Stomach (tissue), 9 donors: ENCODE data around the gene UMPS. TPM values are rescaled to one million over a fixed set of nuclear protein-coding genes. Genes with fewer than 3 reads are reported as not detected.

Experiments
- DNase-seq, 2 donors: peaks; one replicate each; pipeline versions ENCODE4 v3.0.0 to v3.0.0-alpha.2; 2013 to 2019
- H3K27ac ChIP-seq, 5 donors: fragments of 200-600 bp in 4 of 5; sonication (generic) in 4 of 5; one replicate each; pipeline ENCODE4 v1.5.1; 2013 to 2019; ENCODE audit warnings: mild to moderate bottlenecking in 1 of 5, moderate library complexity in 1 of 5
- H3K27me3 ChIP-seq, 3 donors: fragments of 200-600 bp; sonication (generic); one replicate each; pipeline ENCODE4 v1.5.1; 2017 to 2019; ENCODE audit warnings: mixed run types in 1 of 3
- H3K36me3 ChIP-seq, 4 donors: fragments of 200-600 bp; sonication (generic); 1 replicate in 3 of 4; 2 replicates in 1 of 4; pipeline ENCODE4 v1.5.1; 2016 to 2019
- H3K4me1 ChIP-seq, 4 donors: fragments of 200-600 bp; sonication (generic); one replicate each; pipeline ENCODE4 v1.5.1; 2016 to 2019
- H3K4me3 ChIP-seq, 4 donors: fragments of 200-600 bp; sonication (generic) in 3 of 4; one replicate each; pipeline ENCODE4 v1.5.1; 2016 to 2019; ENCODE audit warnings: mild to moderate bottlenecking in 1 of 4
- H3K9me3 ChIP-seq, 4 donors: fragments of 200-600 bp; sonication (generic); one replicate each; pipeline ENCODE4 v1.5.1; 2016 to 2019
- CTCF ChIP-seq, 7 experiments: fragments of 450-650 bp in 4 of 7; fragments of 200-600 bp in 3 of 7; sonication (generic) in 3 of 7; IDR thresholded peaks; one replicate each; pipeline ENCODE4 v1.5.1; 2016 to 2019; ENCODE audit warnings: antibody characterized with exemption in 7 of 7, control low read depth in 2 of 7, mild to moderate bottlenecking in 1 of 7
- EP300 ChIP-seq: sonication (generic); formaldehyde crosslinking; IDR thresholded peaks from one replicate; pipeline ENCODE4 v1.6.1; 2017; ENCODE audit warnings: antibody characterized with exemption
- POLR2A ChIP-seq, 4 donors: fragments of 450-650 bp; IDR thresholded peaks; one replicate each; pipeline ENCODE4 v1.6.1; 2016; ENCODE audit warnings: antibody characterized with exemption in 4 of 4, control low read depth in 2 of 4, mild to moderate bottlenecking in 1 of 4, moderate library complexity in 1 of 4
- POLR2AphosphoS5 ChIP-seq, 3 donors: sonication (generic); formaldehyde crosslinking; IDR thresholded peaks; one replicate each; pipeline ENCODE4 v1.6.1; 2016; ENCODE audit warnings: antibody characterized with exemption in 3 of 3
- WGBS, 5 donors: extraction: QIAGEN DNeasy Blood & Tissue Kit in 3 of 5; methylation state at CpG; one replicate each; pipeline versions ENCODE4 v1.1.5 to v1.1.7; 2013 to 2018; 5-methylcytosine and 5-hydroxymethylcytosine counted together
- intact Hi-C: fragments of 100-400 bp; cut with DNase I; formaldehyde crosslinking; loops from one replicate; pipeline ENCODE4 v1.15.1; 2023; ENCODE audit warnings: low total_unique reads
- polyA plus RNA-seq, 3 donors: library from polyadenylated mRNA; stranded (reverse); fragments of 200-250 nt; gene quantifications; one replicate each; pipeline ENCODE4 v1.2.3, GENCODE V29; 2013
- total RNA-seq, 5 donors: library from RNA; depleted of rRNA; stranded (reverse); fragments of >200 nt; gene quantifications; one replicate each; pipeline versions ENCODE4 v1.1.0 to v1.2.3, GENCODE V29; 2014 to 2016
- donor health status: healthy with polysubstance abuse.
- donor health status: Bipolar disorder and iron deficiency.
- donor health status: healthy.

UMPS gene
- total and polyA plus RNA-seq, 8 donors = 1.8 to 48.3 (median 20.6) TPM

DNA sequence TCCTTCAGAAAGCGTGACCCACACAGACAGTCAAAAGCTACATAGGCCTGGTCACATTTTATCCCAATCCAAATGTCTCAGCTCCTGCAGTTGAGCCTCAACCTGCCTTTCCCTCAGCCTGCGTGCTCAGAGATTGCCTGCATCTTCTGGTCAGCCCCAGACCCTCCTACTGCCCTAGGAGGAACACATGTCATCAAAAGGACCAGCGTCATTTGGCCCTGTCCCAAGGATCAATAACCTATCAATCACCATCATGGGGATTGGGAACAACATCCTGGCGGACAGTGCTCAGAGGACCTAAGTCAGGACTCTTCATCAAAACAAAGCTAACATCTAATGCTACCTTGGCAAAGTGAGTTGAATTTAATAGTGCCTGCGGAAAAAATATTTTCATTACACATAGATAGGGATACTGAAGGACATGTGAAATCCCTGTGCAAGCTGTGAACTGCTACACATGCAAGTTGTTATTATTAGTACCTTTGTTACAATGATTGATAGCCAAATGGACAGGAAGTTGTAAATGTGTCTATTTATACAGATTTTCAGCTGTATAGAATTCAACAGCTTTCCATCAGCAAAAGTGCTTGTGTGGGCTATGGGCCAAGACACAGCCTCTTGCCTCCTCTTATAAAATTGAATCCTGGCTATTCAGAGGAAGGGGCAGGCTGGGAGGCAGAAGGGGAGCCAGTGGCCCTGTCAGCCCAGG is 47.7 kb downstream of the UMPS start:
- no peak for DNase-seq
- intact Hi-C loops = no loop called here
- no peak for TF ChIP-seq EP300
- no peak for TF ChIP-seq POLR2A (IDR thresholded peaks at IDR 0.05)
- no peak for TF ChIP-seq POLR2AphosphoS5 (IDR thresholded peaks at IDR 0.05)
- no peak for TF ChIP-seq CTCF (IDR thresholded peaks at IDR 0.05)
- Histone ChIP-seq H3K27me3 (no peaks in the 10 kb centered on the region), H3K4me1 (peaks cover 10 to 54% (median 34%) of the 10 kb centered on the region in 4 donors), H3K36me3 (peaks cover 0 to 16% (median 4%) of the 10 kb centered on the region in 4 donors), H3K27ac (peak overlapping the region in 1 of 5 donors; percentile 86), H3K4me3 (no peak overlapping the region), H3K9me3 (no peaks in the 10 kb centered on the region)
- 83 to 90% (median 85%) methylated on average over 5 of the region's 5 CpGs for WGBS, 5 donors

GRCh38 chr3:124779116-124779515 is 48.9 kb downstream of the UMPS start:
- H3K4me1 ChIP-seq = peaks cover 10 to 42% (median 27%) of the 10 kb centered on the region in 4 donors
- WGBS, 5 donors = 85 to 94% (median 90%) methylated on average over 7 of the region's 7 CpGs
- no peak for DNase-seq
- H3K36me3 ChIP-seq = peaks cover 0 to 8% (median 0%) of the 10 kb centered on the region in 4 donors
- H3K27me3 ChIP-seq = no peaks in the 10 kb centered on the region
- peak overlapping the region in 4 of 5 donors; percentile 75 to 86 (median 80) for H3K27ac ChIP-seq
- H3K9me3 ChIP-seq = no peaks in the 10 kb centered on the region
- intact Hi-C loops = no loop called here
- no peak for TF ChIP-seq POLR2A (IDR thresholded peaks at IDR 0.05)
- no peak for TF ChIP-seq EP300
- no peak for TF ChIP-seq POLR2AphosphoS5 (IDR thresholded peaks at IDR 0.05)
- no peak for TF ChIP-seq CTCF (IDR thresholded peaks at IDR 0.05)
- no peak overlapping the region for H3K4me3 ChIP-seq

DNA sequence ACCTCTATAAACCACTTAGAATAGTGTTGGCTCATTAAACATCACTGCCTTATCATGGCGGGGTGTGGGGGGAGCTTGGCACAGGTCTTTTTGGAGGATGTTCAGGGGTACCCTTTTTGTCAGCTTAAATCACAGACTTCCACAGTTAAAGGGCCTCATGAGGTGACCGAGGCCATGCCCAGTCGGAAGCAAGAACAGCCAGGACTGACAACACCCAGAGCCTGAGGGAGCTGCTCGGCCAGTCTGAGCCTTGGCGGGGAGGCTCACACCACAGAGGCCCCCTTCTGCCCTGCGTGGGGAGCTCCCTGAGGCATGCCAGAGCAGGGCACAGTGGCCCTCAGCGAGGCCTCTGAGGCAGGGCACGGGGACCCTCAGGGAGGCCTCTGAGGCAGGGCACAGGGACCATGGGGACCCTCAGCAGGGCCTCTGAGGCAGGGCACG is 49.5 kb downstream of the UMPS start:
- peaks cover 10 to 35% (median 24%) of the 10 kb centered on the region in 4 donors for H3K4me1 ChIP-seq
- 82 to 95% (median 91%) methylated on average over 7 to 9 of the region's 9 CpGs for WGBS, 5 donors
- H3K36me3 ChIP-seq = peaks cover 0 to 8% (median 2%) of the 10 kb centered on the region in 4 donors
- no peak overlapping the region for H3K4me3 ChIP-seq
- H3K9me3 ChIP-seq = no peaks in the 10 kb centered on the region
- H3K27ac ChIP-seq = peak overlapping the region; percentile 44 to 86 (median 80)
- H3K27me3 ChIP-seq = no peaks in the 10 kb centered on the region
- DNase-seq = no peak
- no peak for TF ChIP-seq CTCF (IDR thresholded peaks at IDR 0.05)
- no peak for TF ChIP-seq EP300
- no peak for TF ChIP-seq POLR2A (IDR thresholded peaks at IDR 0.05)
- no peak for TF ChIP-seq POLR2AphosphoS5 (IDR thresholded peaks at IDR 0.05)
- intact Hi-C loops = loop anchor here (5.0 kb wide), 1 partner anchor 108 kb away; the partner anchor contains the start of gene ITGB5

GRCh38 chr3:124780356-124780755 is 50.1 kb downstream of the UMPS start:
- TF ChIP-seq CTCF (IDR thresholded peaks at IDR 0.05) (no peak), POLR2AphosphoS5 (IDR thresholded peaks at IDR 0.05) (no peak), EP300 (no peak)
- Histone ChIP-seq H3K27me3 (no peaks in the 10 kb centered on the region), H3K4me3 (no peak overlapping the region), H3K27ac (peak overlapping the region; percentile 44 to 86 (median 80)), H3K9me3 (no peaks in the 10 kb centered on the region), H3K4me1 (peaks cover 10 to 32% (median 23%) of the 10 kb centered on the region in 4 donors), H3K36me3 (peaks cover 0 to 8% (median 4%) of the 10 kb centered on the region in 4 donors)
- peak in 1 of 2 donors; percentile 87 for DNase-seq
- intact Hi-C loops = loop anchor here (5.0 kb wide), 1 partner anchor 107 kb away; the partner anchor contains the start of gene ITGB5
- 40 to 64% (median 61%) methylated on average over 8 of the region's 8 CpGs for WGBS, 5 donors
